Measurements from ENCODE around the gene LRRC25.

GRCh38 chr19:18391509-18392075 lies 5.8 kb downstream of the LRRC25 start:
- TF ChIP-seq POLR2A (IDR thresholded peaks at IDR 0.05): no peak
- TF ChIP-seq CTCF (IDR thresholded peaks at IDR 0.05 in 4 of 5, conservative IDR thresholded peaks at IDR 0.05 in 1 of 5): no peak
